ENCODE measurements around the gene SOX5. TPM values are rescaled to one million over a fixed set of nuclear protein-coding genes. Genes with fewer than 3 reads are reported as not detected.

Gene SOX5
- polyA plus RNA-seq, 2 donors: 0.24 to 0.33 TPM

GRCh38 chr12:23795494-23795893, 154.0 kb downstream of the SOX5 start:
- no peaks in the 10 kb centered on the region for H3K27me3 ChIP-seq (ENCODE audit: control insufficient read depth in 1 of 2, insufficient read depth in 2 of 2, low read length in 2 of 2)
- no peak overlapping the region for H3K27ac ChIP-seq (ENCODE audit: low read depth in 2 of 2, low read length in 1 of 2)
- no peaks in the 10 kb centered on the region for H3K9me3 ChIP-seq (ENCODE audit: control insufficient read depth in 2 of 2, insufficient read depth in 1 of 2, low read depth in 1 of 2, low read length in 1 of 2)
- WGBS, 2 donors: 55 to 62% methylated on average over 3 of the region's 3 CpGs
- H3K4me1 ChIP-seq (ENCODE audit: control insufficient read depth in 2 of 2, insufficient read depth in 2 of 2, low read length in 1 of 2): no peaks in the 10 kb centered on the region
- H3K4me3 ChIP-seq (ENCODE audit: low read depth in 1 of 2, low read length in 2 of 2): no peak overlapping the region
- H3K36me3 ChIP-seq (ENCODE audit: control insufficient read depth in 2 of 2, insufficient read depth in 2 of 2, low read length in 1 of 2): no peaks in the 10 kb centered on the region

- no peaks in the 10 kb centered on the region for H3K4me1 ChIP-seq (ENCODE audit: control insufficient read depth in 2 of 2, insufficient read depth in 2 of 2, low read length in 1 of 2)
- H3K9me3 ChIP-seq (ENCODE audit: control insufficient read depth in 2 of 2, insufficient read depth in 1 of 2, low read depth in 1 of 2, low read length in 1 of 2): no peaks in the 10 kb centered on the region
- 71 to 88% methylated on average over 1 of the region's 1 CpG for WGBS, 2 donors
- no peak overlapping the region for H3K27ac ChIP-seq (ENCODE audit: low read depth in 2 of 2, low read length in 1 of 2)
- H3K36me3 ChIP-seq (ENCODE audit: control insufficient read depth in 2 of 2, insufficient read depth in 2 of 2, low read length in 1 of 2): no peaks in the 10 kb centered on the region
- no peaks in the 10 kb centered on the region for H3K27me3 ChIP-seq (ENCODE audit: control insufficient read depth in 1 of 2, insufficient read depth in 2 of 2, low read length in 2 of 2)
- no peak overlapping the region for H3K4me3 ChIP-seq (ENCODE audit: low read depth in 1 of 2, low read length in 2 of 2)
Measured at GRCh38 chr12:23781118-23781517, 168.4 kb downstream of the SOX5 start.

GRCh38 chr12:23775208-23775607, 174.3 kb downstream of the SOX5 start:
- Histone ChIP-seq H3K4me1 (ENCODE audit: control insufficient read depth in 2 of 2, insufficient read depth in 2 of 2, low read length in 1 of 2) (no peaks in the 10 kb centered on the region), H3K36me3 (ENCODE audit: control insufficient read depth in 2 of 2, insufficient read depth in 2 of 2, low read length in 1 of 2) (no peaks in the 10 kb centered on the region), H3K4me3 (ENCODE audit: low read depth in 1 of 2, low read length in 2 of 2) (no peak overlapping the region), H3K9me3 (ENCODE audit: control insufficient read depth in 2 of 2, insufficient read depth in 1 of 2, low read depth in 1 of 2, low read length in 1 of 2) (no peaks in the 10 kb centered on the region), H3K27ac (ENCODE audit: low read depth in 2 of 2, low read length in 1 of 2) (no peak overlapping the region), H3K27me3 (ENCODE audit: control insufficient read depth in 1 of 2, insufficient read depth in 2 of 2, low read length in 2 of 2) (no peaks in the 10 kb centered on the region)
- WGBS, 2 donors: 83 to 84% methylated on average over 2 of the region's 2 CpGs

- no peaks in the 10 kb centered on the region for H3K9me3 ChIP-seq (ENCODE audit: control insufficient read depth in 2 of 2, insufficient read depth in 1 of 2, low read depth in 1 of 2, low read length in 1 of 2)
- no peaks in the 10 kb centered on the region for H3K27me3 ChIP-seq (ENCODE audit: control insufficient read depth in 1 of 2, insufficient read depth in 2 of 2, low read length in 2 of 2)
- no peaks in the 10 kb centered on the region for H3K4me1 ChIP-seq (ENCODE audit: control insufficient read depth in 2 of 2, insufficient read depth in 2 of 2, low read length in 1 of 2)
- no peaks in the 10 kb centered on the region for H3K36me3 ChIP-seq (ENCODE audit: control insufficient read depth in 2 of 2, insufficient read depth in 2 of 2, low read length in 1 of 2)
- H3K4me3 ChIP-seq (ENCODE audit: low read depth in 1 of 2, low read length in 2 of 2): no peak overlapping the region
- H3K27ac ChIP-seq (ENCODE audit: low read depth in 2 of 2, low read length in 1 of 2): no peak overlapping the region
- WGBS, 2 donors: 54 to 66% methylated on average over 5 of the region's 5 CpGs
Measured at GRCh38 chr12:23771240-23771949, 178.1 kb downstream of the SOX5 start.

- Histone ChIP-seq H3K27ac (ENCODE audit: low read depth in 2 of 2, low read length in 1 of 2) (no peak overlapping the region), H3K9me3 (ENCODE audit: control insufficient read depth in 2 of 2, insufficient read depth in 1 of 2, low read depth in 1 of 2, low read length in 1 of 2) (no peaks in the 10 kb centered on the region), H3K4me3 (ENCODE audit: low read depth in 1 of 2, low read length in 2 of 2) (no peak overlapping the region), H3K36me3 (ENCODE audit: control insufficient read depth in 2 of 2, insufficient read depth in 2 of 2, low read length in 1 of 2) (no peaks in the 10 kb centered on the region), H3K4me1 (ENCODE audit: control insufficient read depth in 2 of 2, insufficient read depth in 2 of 2, low read length in 1 of 2) (no peaks in the 10 kb centered on the region), H3K27me3 (ENCODE audit: control insufficient read depth in 1 of 2, insufficient read depth in 2 of 2, low read length in 2 of 2) (no peaks in the 10 kb centered on the region)
- 75 to 77% methylated on average over 3 of the region's 3 CpGs for WGBS, 2 donors
Measured at GRCh38 chr12:23770202-23770938, 179.1 kb downstream of the SOX5 start.

- WGBS, 2 donors: 87 to 90% methylated on average over 2 of the region's 2 CpGs
- no peaks in the 10 kb centered on the region for H3K27me3 ChIP-seq (ENCODE audit: control insufficient read depth in 1 of 2, insufficient read depth in 2 of 2, low read length in 2 of 2)
- no peak overlapping the region for H3K27ac ChIP-seq (ENCODE audit: low read depth in 2 of 2, low read length in 1 of 2)
- H3K4me1 ChIP-seq (ENCODE audit: control insufficient read depth in 2 of 2, insufficient read depth in 2 of 2, low read length in 1 of 2): no peaks in the 10 kb centered on the region
- no peaks in the 10 kb centered on the region for H3K9me3 ChIP-seq (ENCODE audit: control insufficient read depth in 2 of 2, insufficient read depth in 1 of 2, low read depth in 1 of 2, low read length in 1 of 2)
- no peak overlapping the region for H3K4me3 ChIP-seq (ENCODE audit: low read depth in 1 of 2, low read length in 2 of 2)
- H3K36me3 ChIP-seq (ENCODE audit: control insufficient read depth in 2 of 2, insufficient read depth in 2 of 2, low read length in 1 of 2): no peaks in the 10 kb centered on the region
Measured at GRCh38 chr12:23767834-23768233, 181.6 kb downstream of the SOX5 start.

GRCh38 chr12:23763724-23764123, 185.7 kb downstream of the SOX5 start:
- no peaks in the 10 kb centered on the region for H3K36me3 ChIP-seq (ENCODE audit: control insufficient read depth in 2 of 2, insufficient read depth in 2 of 2, low read length in 1 of 2)
- H3K27me3 ChIP-seq (ENCODE audit: control insufficient read depth in 1 of 2, insufficient read depth in 2 of 2, low read length in 2 of 2): no peaks in the 10 kb centered on the region
- no peaks in the 10 kb centered on the region for H3K9me3 ChIP-seq (ENCODE audit: control insufficient read depth in 2 of 2, insufficient read depth in 1 of 2, low read depth in 1 of 2, low read length in 1 of 2)
- 81 to 85% methylated on average over 1 of the region's 1 CpG for WGBS, 2 donors
- no peak overlapping the region for H3K27ac ChIP-seq (ENCODE audit: low read depth in 2 of 2, low read length in 1 of 2)
- H3K4me1 ChIP-seq (ENCODE audit: control insufficient read depth in 2 of 2, insufficient read depth in 2 of 2, low read length in 1 of 2): no peaks in the 10 kb centered on the region
- no peak overlapping the region for H3K4me3 ChIP-seq (ENCODE audit: low read depth in 1 of 2, low read length in 2 of 2)

- Histone ChIP-seq H3K27me3 (ENCODE audit: control insufficient read depth in 1 of 2, insufficient read depth in 2 of 2, low read length in 2 of 2) (no peaks in the 10 kb centered on the region), H3K9me3 (ENCODE audit: control insufficient read depth in 2 of 2, insufficient read depth in 1 of 2, low read depth in 1 of 2, low read length in 1 of 2) (no peaks in the 10 kb centered on the region), H3K4me3 (ENCODE audit: low read depth in 1 of 2, low read length in 2 of 2) (no peak overlapping the region), H3K27ac (ENCODE audit: low read depth in 2 of 2, low read length in 1 of 2) (no peak overlapping the region), H3K36me3 (ENCODE audit: control insufficient read depth in 2 of 2, insufficient read depth in 2 of 2, low read length in 1 of 2) (no peaks in the 10 kb centered on the region), H3K4me1 (ENCODE audit: control insufficient read depth in 2 of 2, insufficient read depth in 2 of 2, low read length in 1 of 2) (no peaks in the 10 kb centered on the region)
- WGBS, 2 donors: 18 to 41% methylated on average over 1 of the region's 1 CpG
Measured at GRCh38 chr12:23760495-23760894, 189.0 kb downstream of the SOX5 start.

- Histone ChIP-seq H3K27ac (ENCODE audit: low read depth in 2 of 2, low read length in 1 of 2) (no peak overlapping the region), H3K4me1 (ENCODE audit: control insufficient read depth in 2 of 2, insufficient read depth in 2 of 2, low read length in 1 of 2) (no peaks in the 10 kb centered on the region), H3K36me3 (ENCODE audit: control insufficient read depth in 2 of 2, insufficient read depth in 2 of 2, low read length in 1 of 2) (no peaks in the 10 kb centered on the region), H3K9me3 (ENCODE audit: control insufficient read depth in 2 of 2, insufficient read depth in 1 of 2, low read depth in 1 of 2, low read length in 1 of 2) (no peaks in the 10 kb centered on the region), H3K4me3 (ENCODE audit: low read depth in 1 of 2, low read length in 2 of 2) (no peak overlapping the region), H3K27me3 (ENCODE audit: control insufficient read depth in 1 of 2, insufficient read depth in 2 of 2, low read length in 2 of 2) (no peaks in the 10 kb centered on the region)
- WGBS, 2 donors: 80 to 85% methylated on average over 3 of the region's 3 CpGs
Measured at GRCh38 chr12:23758608-23759007, 190.9 kb downstream of the SOX5 start.

- Histone ChIP-seq H3K9me3 (ENCODE audit: control insufficient read depth in 2 of 2, insufficient read depth in 1 of 2, low read depth in 1 of 2, low read length in 1 of 2) (no peaks in the 10 kb centered on the region), H3K36me3 (ENCODE audit: control insufficient read depth in 2 of 2, insufficient read depth in 2 of 2, low read length in 1 of 2) (no peaks in the 10 kb centered on the region), H3K27ac (ENCODE audit: low read depth in 2 of 2, low read length in 1 of 2) (no peak overlapping the region), H3K4me1 (ENCODE audit: control insufficient read depth in 2 of 2, insufficient read depth in 2 of 2, low read length in 1 of 2) (no peaks in the 10 kb centered on the region), H3K4me3 (ENCODE audit: low read depth in 1 of 2, low read length in 2 of 2) (no peak overlapping the region), H3K27me3 (ENCODE audit: control insufficient read depth in 1 of 2, insufficient read depth in 2 of 2, low read length in 2 of 2) (no peaks in the 10 kb centered on the region)
- WGBS, 2 donors: 38 to 45% methylated on average over 1 of the region's 1 CpG
Measured at GRCh38 chr12:23757541-23757962, 191.9 kb downstream of the SOX5 start.

Measured in esophagus (tissue), 2 donors.